Stimulated activated CD8-positive, alpha-beta memory T cell treated with anti-CD3 and anti-CD28 coated beads, Interleukin-15, amount 100 ng/mL, for 24 hours (primary cell): Measurements from ENCODE around the gene CFAP161.
"Not testable (repeated sequence)": the region's sequence is repeated elsewhere in the genome, so short reads cannot be mapped to it uniquely, and the experiment has no call there.

Source experiments
- DNase-seq: peaks from one replicate; pipeline ENCODE4 v3.0.0-alpha.2; 2020; ENCODE audit warnings: low read depth

CFAP161 gene

GRCh38 chr15:81157939-81158223 lies 23.8 kb downstream of the CFAP161 start:
- no peak for DNase-seq

GRCh38 chr15:81158561-81158960 lies 24.5 kb downstream of the CFAP161 start:
- DNase-seq, result not testable (repeated sequence)

GRCh38 chr15:81160312-81161159 lies 26.5 kb downstream of the CFAP161 start:
- no peak for DNase-seq

- no peak for DNase-seq
Observed at GRCh38 chr15:81161160-81161673, 27.1 kb downstream of the CFAP161 start.

GRCh38 chr15:81161851-81162250 lies 27.8 kb downstream of the CFAP161 start:
- no peak for DNase-seq

- no peak for DNase-seq
Observed at GRCh38 chr15:81163961-81164800, 30.1 kb downstream of the CFAP161 start.

GRCh38 chr15:81165535-81165934 lies 31.5 kb downstream of the CFAP161 start:
- DNase-seq, result no peak

GRCh38 chr15:81166636-81167305 lies 32.7 kb downstream of the CFAP161 start:
- DNase-seq, result no peak

GRCh38 chr15:81168131-81168526 lies 34.1 kb downstream of the CFAP161 start:
- no peak for DNase-seq

- no peak for DNase-seq
Observed at GRCh38 chr15:81168644-81169043, 34.6 kb downstream of the CFAP161 start.

GRCh38 chr15:81170511-81170910 lies 36.4 kb downstream of the CFAP161 start:
- DNase-seq, result no peak

- no peak for DNase-seq
Observed at GRCh38 chr15:81171286-81171685, 37.2 kb downstream of the CFAP161 start.

- DNase-seq, result no peak
Observed at GRCh38 chr15:81174125-81174791, 40.2 kb downstream of the CFAP161 start.

- DNase-seq, result no peak
Observed at GRCh38 chr15:81174792-81175327, 40.8 kb downstream of the CFAP161 start.

- no peak for DNase-seq
Observed at GRCh38 chr15:81175496-81175895, 41.4 kb downstream of the CFAP161 start.

GRCh38 chr15:81176291-81176893 lies 42.3 kb downstream of the CFAP161 start:
- no peak for DNase-seq

- no peak for DNase-seq
Observed at GRCh38 chr15:81178365-81178764, 44.3 kb downstream of the CFAP161 start.

- no peak for DNase-seq
Observed at GRCh38 chr15:81181220-81181619, 47.1 kb downstream of the CFAP161 start.

- no peak for DNase-seq
Observed at GRCh38 chr15:81182031-81182755, 48.1 kb downstream of the CFAP161 start.

GRCh38 chr15:81182756-81183438 lies 48.8 kb downstream of the CFAP161 start:
- no peak for DNase-seq
